Measurements from ENCODE around the gene PDXK. TPM values are rescaled to one million over a fixed set of nuclear protein-coding genes. Genes with fewer than 3 reads are reported as not detected.

Gene PDXK
- polyA plus RNA-seq, 3 donors, result 128 to 214 (median 210) TPM

DNA sequence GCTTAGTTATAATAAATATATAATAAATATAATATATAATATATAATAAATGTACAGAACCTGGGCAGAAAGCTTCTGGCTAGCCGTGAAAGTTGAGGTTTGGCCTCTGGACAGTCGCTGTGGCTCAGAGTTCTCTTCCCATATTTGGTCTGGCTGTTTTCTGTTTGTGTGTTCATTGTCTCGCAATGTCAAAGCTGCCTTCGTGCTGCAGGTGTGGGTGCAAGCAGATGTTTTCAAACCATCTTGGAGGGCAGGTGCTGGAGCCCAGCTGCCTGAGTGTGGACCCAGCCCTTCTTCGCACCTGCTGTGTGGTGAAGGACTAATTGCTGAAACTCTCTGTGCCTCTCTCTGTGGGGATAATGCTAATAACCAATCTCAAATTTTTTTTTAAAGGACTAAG lies 60.7 kb downstream of the PDXK start:
- no peaks in the 10 kb centered on the region for H3K9me3 ChIP-seq (replicated peaks in 1 of 2; ENCODE audit: control insufficient read depth in 1 of 2, insufficient read depth in 1 of 2, low read length in 2 of 2)
- no peaks in the 10 kb centered on the region for H3K27me3 ChIP-seq (ENCODE audit: control insufficient read depth in 2 of 2, insufficient read depth in 2 of 2, low read length in 2 of 2)
- no peak overlapping the region for H3K9ac ChIP-seq (ENCODE audit: insufficient read depth, low read length, poor library complexity, severe bottlenecking)
- no peak overlapping the region for H3K27ac ChIP-seq (ENCODE audit: low read depth in 1 of 2, low read length in 2 of 2)
- H3K79me2 ChIP-seq (ENCODE audit: insufficient read depth, low read length), result peaks cover 14% of the 10 kb centered on the region
- no peak overlapping the region for H3K4me2 ChIP-seq (replicated peaks; ENCODE audit: extremely low read depth, low read length, poor library complexity, severe bottlenecking)
- H3K4me1 ChIP-seq (ENCODE audit: control insufficient read depth in 1 of 2, insufficient read depth in 2 of 2, low read length in 2 of 2), result peaks cover 36 to 62% of the 10 kb centered on the region in 2 donors
- Mint-ChIP-seq H3K4me3 (no peak overlapping the region), H3K36me3 (peaks cover 1 to 5% of the 10 kb centered on the region in 2 donors), H3K4me1 (peaks cover 44% of the 10 kb centered on the region), H3K9me3 (no peaks in the 10 kb centered on the region), H3K27me3 (ENCODE audit: low read depth in 3 of 3) (peaks cover 0 to 2% (median 0%) of the 10 kb centered on the region in 3 donors), H3K27ac (peak overlapping the region in 3 of 7 donors; percentile 43 to 78 (median 61))
- DNase-seq, result no peak
- intact Hi-C loops (cut with micrococcal nuclease), result loop anchor here (5.0 to 10.0 kb wide), 2 partner anchors 52 to 555 kb away; partner anchors contain the start of gene CFAP410 (in 1 of the 2)
- WGBS (ENCODE audit: insufficient coverage), result 75% methylated on average over 3 of the region's 5 CpGs
- H4K20me1 ChIP-seq (ENCODE audit: insufficient read depth, low read length), result peaks cover 13% of the 10 kb centered on the region
- H2AFZ ChIP-seq (ENCODE audit: insufficient read depth, low read depth, low read length, poor library complexity, severe bottlenecking), result no peak overlapping the region
- TF ChIP-seq, protein P1, sequence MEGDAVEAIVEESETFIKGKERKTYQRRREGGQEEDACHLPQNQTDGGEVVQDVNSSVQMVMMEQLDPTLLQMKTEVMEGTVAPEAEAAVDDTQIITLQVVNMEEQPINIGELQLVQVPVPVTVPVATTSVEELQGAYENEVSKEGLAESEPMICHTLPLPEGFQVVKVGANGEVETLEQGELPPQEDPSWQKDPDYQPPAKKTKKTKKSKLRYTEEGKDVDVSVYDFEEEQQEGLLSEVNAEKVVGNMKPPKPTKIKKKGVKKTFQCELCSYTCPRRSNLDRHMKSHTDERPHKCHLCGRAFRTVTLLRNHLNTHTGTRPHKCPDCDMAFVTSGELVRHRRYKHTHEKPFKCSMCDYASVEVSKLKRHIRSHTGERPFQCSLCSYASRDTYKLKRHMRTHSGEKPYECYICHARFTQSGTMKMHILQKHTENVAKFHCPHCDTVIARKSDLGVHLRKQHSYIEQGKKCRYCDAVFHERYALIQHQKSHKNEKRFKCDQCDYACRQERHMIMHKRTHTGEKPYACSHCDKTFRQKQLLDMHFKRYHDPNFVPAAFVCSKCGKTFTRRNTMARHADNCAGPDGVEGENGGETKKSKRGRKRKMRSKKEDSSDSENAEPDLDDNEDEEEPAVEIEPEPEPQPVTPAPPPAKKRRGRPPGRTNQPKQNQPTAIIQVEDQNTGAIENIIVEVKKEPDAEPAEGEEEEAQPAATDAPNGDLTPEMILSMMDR (IDR thresholded peaks at IDR 0.05), result no peak
- peaks cover under 1 to 1% of the 10 kb centered on the region in 2 donors for H3K36me3 ChIP-seq (replicated peaks in 1 of 2; ENCODE audit: control insufficient read depth in 1 of 2, insufficient read depth in 2 of 2, low read length in 2 of 2)
- no peak overlapping the region for H3K4me3 ChIP-seq (replicated peaks in 1 of 3; ENCODE audit: low read depth in 2 of 3, low read length in 3 of 3)

DNA sequence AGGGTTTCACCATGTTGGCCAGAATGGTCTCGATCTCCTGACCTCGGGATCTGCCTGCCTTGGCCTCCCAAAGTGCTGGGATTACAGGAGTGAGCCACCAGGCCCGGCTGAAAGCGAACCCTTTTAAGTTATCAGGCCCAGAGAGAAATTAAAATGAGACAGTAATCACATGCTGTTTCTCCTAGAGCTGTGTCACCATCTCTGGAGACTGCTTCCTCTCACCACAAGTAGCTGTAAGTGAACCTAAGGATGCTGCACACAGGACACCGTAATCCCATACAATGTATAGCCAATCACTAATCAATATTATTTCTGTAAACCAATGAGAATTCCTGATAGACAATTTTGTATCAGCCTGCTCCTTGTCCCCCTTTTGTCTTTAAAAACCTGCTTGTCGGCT lies 62.9 kb downstream of the PDXK start:
- Histone ChIP-seq H3K27me3 (ENCODE audit: control insufficient read depth in 2 of 2, insufficient read depth in 2 of 2, low read length in 2 of 2) (no peaks in the 10 kb centered on the region), H3K4me3 (replicated peaks in 1 of 3; ENCODE audit: low read depth in 2 of 3, low read length in 3 of 3) (no peak overlapping the region), H3K4me2 (replicated peaks; ENCODE audit: extremely low read depth, low read length, poor library complexity, severe bottlenecking) (no peak overlapping the region), H2AFZ (ENCODE audit: insufficient read depth, low read depth, low read length, poor library complexity, severe bottlenecking) (no peak overlapping the region), H3K4me1 (ENCODE audit: control insufficient read depth in 1 of 2, insufficient read depth in 2 of 2, low read length in 2 of 2) (peaks cover 26 to 45% of the 10 kb centered on the region in 2 donors), H3K79me2 (ENCODE audit: insufficient read depth, low read length) (no peaks in the 10 kb centered on the region), H4K20me1 (ENCODE audit: insufficient read depth, low read length) (no peaks in the 10 kb centered on the region), H3K9me3 (replicated peaks in 1 of 2; ENCODE audit: control insufficient read depth in 1 of 2, insufficient read depth in 1 of 2, low read length in 2 of 2) (no peaks in the 10 kb centered on the region), H3K27ac (ENCODE audit: low read depth in 1 of 2, low read length in 2 of 2) (no peak overlapping the region), H3K36me3 (replicated peaks in 1 of 2; ENCODE audit: control insufficient read depth in 1 of 2, insufficient read depth in 2 of 2, low read length in 2 of 2) (no peaks in the 10 kb centered on the region), H3K9ac (ENCODE audit: insufficient read depth, low read length, poor library complexity, severe bottlenecking) (no peak overlapping the region)
- WGBS (ENCODE audit: insufficient coverage), result 76% methylated on average over 6 of the region's 6 CpGs
- no peaks in the 10 kb centered on the region for H3K9me3 Mint-ChIP-seq
- H3K27me3 Mint-ChIP-seq (ENCODE audit: low read depth in 3 of 3), result peaks cover 0 to 5% (median 2%) of the 10 kb centered on the region in 3 donors
- intact Hi-C loops (cut with micrococcal nuclease), result loop anchor here in 1 of 2 donors (10.0 kb wide), 1 partner anchor 553 kb away; the partner anchor contains the start of gene CFAP410
- TF ChIP-seq, protein P1 (IDR thresholded peaks at IDR 0.05), result no peak
- H3K27ac Mint-ChIP-seq, result peak overlapping the region in 1 of 7 donors; percentile 43
- peaks cover 0 to 4% of the 10 kb centered on the region in 2 donors for H3K36me3 Mint-ChIP-seq
- no peak overlapping the region for H3K4me3 Mint-ChIP-seq
- no peak for DNase-seq
- peaks cover 34% of the 10 kb centered on the region for H3K4me1 Mint-ChIP-seq

All from CD14-positive monocyte (primary cell).